Thoracic aorta (tissue), 2 donors: ENCODE data around the gene COL28A1. TPM values are rescaled to one million over a fixed set of nuclear protein-coding genes. Genes with fewer than 3 reads are reported as not detected.

Experiments
- ATAC-seq: fragments of 150-250 bp; one replicate; pipeline ENCODE4 v1.8.0; 2017; ENCODE audit warnings: low read depth; ENCODE audit not compliant: insufficient number of reproducible peaks, low FRiP score
- DNase-seq: peaks from one replicate; pipeline ENCODE4 v3.0.0-alpha.2; 2020; ENCODE audit warnings: low spot score
- H3K27ac ChIP-seq, 2 donors: fragments of 200-600 bp; sonication (generic); 1 replicate in 1 of 2; 2 replicates in 1 of 2; pipeline ENCODE4 v1.5.1; 2016; ENCODE audit warnings: mild to moderate bottlenecking in 2 of 2, moderate library complexity in 2 of 2
- H3K27me3 ChIP-seq: fragments of 200-600 bp; sonication (generic); replicated peaks from 2 replicates; pipeline ENCODE4 v1.6.0; 2016; ENCODE audit warnings: mild to moderate bottlenecking; ENCODE audit not compliant: insufficient read depth
- H3K36me3 ChIP-seq: fragments of 200-600 bp; sonication (generic); one replicate; pipeline ENCODE4 v1.5.1; 2016
- H3K4me1 ChIP-seq, 2 donors: fragments of 200-600 bp; sonication (generic); 1 replicate in 1 of 2; 2 replicates in 1 of 2; pipeline versions ENCODE4 v1.5.1 to v1.6.0; 2016; ENCODE audit warnings: low read depth in 2 of 2, mild to moderate bottlenecking in 1 of 2; ENCODE audit not compliant: control insufficient read depth in 1 of 2
- H3K4me3 ChIP-seq: fragments of 200-600 bp; sonication (generic); 2 replicates; pipeline ENCODE4 v1.5.1; 2016; ENCODE audit warnings: mild to moderate bottlenecking
- H3K9me3 ChIP-seq: fragments of 200-600 bp; sonication (generic); 2 replicates; pipeline ENCODE4 v1.5.1; 2016
- total RNA-seq, 2 donors: library from RNA; depleted of rRNA; stranded (reverse); fragments of >200 nt; gene quantifications; one replicate each; pipeline versions ENCODE4 v1.1.0 to v1.2.3, GENCODE V29; 2016
- TF ChIP-seq, protein P1 (sequence below): fragments of 200-600 bp; sonication (generic); IDR thresholded peaks from one replicate; pipeline ENCODE4 v1.5.1; 2019; ENCODE audit warnings: antibody characterized with exemption

The COL28A1 gene
- total RNA-seq, 2 donors from 2014 or later = 2.4 to 3.0 TPM

GRCh38 chr7:7435978-7436377 lies 99.7 kb downstream of the COL28A1 start:
- TF ChIP-seq, protein P1, sequence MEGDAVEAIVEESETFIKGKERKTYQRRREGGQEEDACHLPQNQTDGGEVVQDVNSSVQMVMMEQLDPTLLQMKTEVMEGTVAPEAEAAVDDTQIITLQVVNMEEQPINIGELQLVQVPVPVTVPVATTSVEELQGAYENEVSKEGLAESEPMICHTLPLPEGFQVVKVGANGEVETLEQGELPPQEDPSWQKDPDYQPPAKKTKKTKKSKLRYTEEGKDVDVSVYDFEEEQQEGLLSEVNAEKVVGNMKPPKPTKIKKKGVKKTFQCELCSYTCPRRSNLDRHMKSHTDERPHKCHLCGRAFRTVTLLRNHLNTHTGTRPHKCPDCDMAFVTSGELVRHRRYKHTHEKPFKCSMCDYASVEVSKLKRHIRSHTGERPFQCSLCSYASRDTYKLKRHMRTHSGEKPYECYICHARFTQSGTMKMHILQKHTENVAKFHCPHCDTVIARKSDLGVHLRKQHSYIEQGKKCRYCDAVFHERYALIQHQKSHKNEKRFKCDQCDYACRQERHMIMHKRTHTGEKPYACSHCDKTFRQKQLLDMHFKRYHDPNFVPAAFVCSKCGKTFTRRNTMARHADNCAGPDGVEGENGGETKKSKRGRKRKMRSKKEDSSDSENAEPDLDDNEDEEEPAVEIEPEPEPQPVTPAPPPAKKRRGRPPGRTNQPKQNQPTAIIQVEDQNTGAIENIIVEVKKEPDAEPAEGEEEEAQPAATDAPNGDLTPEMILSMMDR = no peak
- DNase-seq = no peak
- no peaks in the 10 kb centered on the region for H3K9me3 ChIP-seq
- H3K4me1 ChIP-seq = no peaks in the 10 kb centered on the region
- no peak overlapping the region for H3K27ac ChIP-seq
- no peaks in the 10 kb centered on the region for H3K36me3 ChIP-seq
- ATAC-seq = no peak
- H3K4me3 ChIP-seq = no peak overlapping the region
- no peaks in the 10 kb centered on the region for H3K27me3 ChIP-seq

GRCh38 chr7:7434329-7434728 lies 101.3 kb downstream of the COL28A1 start:
- ATAC-seq (no peak), DNase-seq (no peak)
- Histone ChIP-seq H3K9me3 (no peaks in the 10 kb centered on the region), H3K36me3 (no peaks in the 10 kb centered on the region), H3K4me3 (no peak overlapping the region), H3K4me1 (no peaks in the 10 kb centered on the region), H3K27me3 (no peaks in the 10 kb centered on the region), H3K27ac (no peak overlapping the region)
- TF ChIP-seq, protein P1 = no peak

DNA sequence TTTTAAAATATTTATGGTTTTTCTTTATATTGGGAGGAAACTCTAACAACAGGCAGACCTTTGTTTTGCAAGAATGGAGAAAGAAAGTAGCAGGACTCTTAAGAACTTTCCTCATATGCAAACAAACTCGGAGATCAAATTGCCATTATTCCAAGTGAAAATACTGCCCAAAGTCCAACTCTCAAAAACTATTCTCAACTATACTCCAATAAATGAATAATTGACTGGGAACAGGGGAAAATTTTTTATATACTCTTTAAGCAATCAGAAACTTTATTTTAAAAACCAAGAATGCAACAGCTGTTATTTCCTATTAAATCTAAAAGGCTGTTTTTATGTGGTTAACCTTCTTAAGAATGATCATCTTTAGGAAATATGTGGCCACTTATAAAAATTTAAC lies 101.9 kb downstream of the COL28A1 start:
- no peak overlapping the region for H3K4me3 ChIP-seq
- DNase-seq (no peak), ATAC-seq (no peak)
- H3K27me3 ChIP-seq = no peaks in the 10 kb centered on the region
- TF ChIP-seq, protein P1 = no peak
- H3K9me3 ChIP-seq = no peaks in the 10 kb centered on the region
- no peaks in the 10 kb centered on the region for H3K4me1 ChIP-seq
- no peaks in the 10 kb centered on the region for H3K36me3 ChIP-seq
- no peak overlapping the region for H3K27ac ChIP-seq

DNA sequence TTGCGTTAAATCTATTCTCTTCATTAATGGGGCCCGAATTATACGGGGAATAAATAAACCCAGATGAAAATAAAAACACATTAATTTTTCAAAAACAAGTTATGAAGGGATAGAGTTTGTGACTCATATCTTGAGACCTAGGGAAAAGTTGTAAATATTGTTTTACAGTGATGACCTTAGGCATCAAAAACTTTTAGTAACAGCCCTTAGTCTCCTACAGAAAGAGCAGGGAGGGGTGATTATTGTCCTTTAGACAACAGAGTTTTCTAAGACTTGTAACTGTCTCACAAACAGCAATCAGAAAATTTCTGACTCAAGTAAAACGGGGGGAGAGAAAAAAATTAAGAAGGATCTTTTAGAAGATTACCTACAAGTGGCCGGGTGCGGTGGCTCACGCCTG lies 102.7 kb downstream of the COL28A1 start:
- DNase-seq = no peak
- Histone ChIP-seq H3K4me3 (no peak overlapping the region), H3K4me1 (no peaks in the 10 kb centered on the region), H3K9me3 (no peaks in the 10 kb centered on the region), H3K36me3 (no peaks in the 10 kb centered on the region), H3K27me3 (no peaks in the 10 kb centered on the region), H3K27ac (no peak overlapping the region)
- TF ChIP-seq, protein P1 = no peak
- no peak for ATAC-seq

DNA sequence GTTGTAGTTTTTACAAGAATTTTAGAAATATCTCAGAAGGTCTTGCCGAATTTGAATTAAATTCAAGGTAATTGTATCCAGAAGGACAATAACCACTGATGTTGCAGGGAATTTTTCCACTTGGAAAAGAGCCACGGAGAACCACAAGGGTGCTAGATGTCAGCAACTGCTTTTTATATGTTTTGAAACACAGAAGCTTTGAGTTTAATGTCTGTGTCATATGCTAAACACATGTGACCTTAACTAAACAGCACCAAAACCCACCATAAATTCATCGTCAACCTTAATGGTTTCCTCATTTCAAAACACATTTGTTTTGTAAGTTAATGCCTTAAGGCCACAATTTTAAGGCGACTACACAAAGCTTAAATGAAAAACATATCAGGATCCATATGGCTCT lies 106.9 kb downstream of the COL28A1 start:
- DNase-seq (no peak), ATAC-seq (no peak)
- H3K4me1 ChIP-seq = no peaks in the 10 kb centered on the region
- H3K27me3 ChIP-seq = no peaks in the 10 kb centered on the region
- H3K4me3 ChIP-seq = no peak overlapping the region
- no peaks in the 10 kb centered on the region for H3K36me3 ChIP-seq
- H3K27ac ChIP-seq = no peak overlapping the region
- TF ChIP-seq, protein P1 = no peak
- no peaks in the 10 kb centered on the region for H3K9me3 ChIP-seq
